CD4-positive, alpha-beta T cell treated with Interferon gamma for 1 hour (primary cell): ENCODE results near the gene FAM135A.
A peak's percentile ranks its signal among the peaks of the same experiment; 100 is the strongest.
"Not testable (repeated sequence)": the region's sequence is repeated elsewhere in the genome, so short reads cannot be mapped to it uniquely, and the experiment has no call there.

ENCODE experiments used
- DNase-seq: peaks from one replicate; pipeline ENCODE4 v3.0.0-alpha.2; 2020

The FAM135A gene

GRCh38 chr6:70396796-70397729, 16.2 kb upstream of the FAM135A start:
- no peak for DNase-seq

- DNase-seq: no peak
Measured at GRCh38 chr6:70398783-70399728, 14.3 kb upstream of the FAM135A start.

- no peak for DNase-seq
Measured at GRCh38 chr6:70404658-70405057, 8.7 kb upstream of the FAM135A start.

DNA sequence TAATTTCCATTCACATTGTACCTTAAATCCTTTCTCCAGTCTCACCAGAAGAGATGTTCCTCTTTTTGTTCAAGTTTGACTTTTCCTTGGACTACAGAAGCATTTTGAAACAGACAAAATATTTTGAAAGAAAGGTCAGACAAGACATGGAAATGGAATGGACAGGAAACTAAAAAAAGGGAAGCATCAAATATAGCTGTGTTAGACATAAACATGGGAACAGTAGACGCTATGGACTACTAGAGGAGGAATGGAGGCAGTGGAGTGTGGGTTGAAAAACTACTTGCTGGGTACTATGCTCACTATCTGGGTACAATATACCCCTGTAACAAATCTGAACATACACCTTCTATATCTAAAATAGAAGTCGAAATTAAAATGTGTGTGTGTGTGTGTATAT, 4.1 kb upstream of the FAM135A start:
- DNase-seq: no peak

GRCh38 chr6:70411542-70412251, 1.6 kb upstream of the FAM135A start:
- DNase-seq: no peak

GRCh38 chr6:70412252-70413113, 825 bp upstream of the FAM135A start:
- no peak for DNase-seq

DNA sequence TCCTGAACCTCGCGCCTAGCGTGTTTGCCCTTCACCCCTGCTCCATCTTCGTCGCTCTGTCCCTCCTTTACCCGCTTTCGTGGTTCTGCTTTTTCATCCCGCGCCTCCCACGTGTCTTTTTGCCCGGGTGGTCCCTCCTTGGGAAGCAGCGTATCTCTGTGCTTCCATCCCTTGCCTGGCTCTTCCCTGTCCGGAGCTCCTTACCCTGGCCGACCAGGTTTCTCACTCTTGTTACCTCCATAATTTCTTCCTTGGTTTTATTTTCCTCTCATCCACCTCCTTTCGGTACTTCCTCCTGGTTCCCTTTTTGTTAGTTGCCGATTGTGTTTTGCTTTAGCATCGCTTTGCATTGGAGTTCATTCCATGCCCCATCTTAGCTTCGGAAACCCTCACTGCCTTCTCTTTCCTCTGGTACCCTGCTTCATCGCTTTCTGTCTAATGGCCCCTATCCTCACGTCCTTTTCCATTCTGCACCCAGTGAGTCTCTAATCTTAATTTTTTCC, 735 bp downstream of the FAM135A start:
- peak; percentile 14 for DNase-seq

DNA sequence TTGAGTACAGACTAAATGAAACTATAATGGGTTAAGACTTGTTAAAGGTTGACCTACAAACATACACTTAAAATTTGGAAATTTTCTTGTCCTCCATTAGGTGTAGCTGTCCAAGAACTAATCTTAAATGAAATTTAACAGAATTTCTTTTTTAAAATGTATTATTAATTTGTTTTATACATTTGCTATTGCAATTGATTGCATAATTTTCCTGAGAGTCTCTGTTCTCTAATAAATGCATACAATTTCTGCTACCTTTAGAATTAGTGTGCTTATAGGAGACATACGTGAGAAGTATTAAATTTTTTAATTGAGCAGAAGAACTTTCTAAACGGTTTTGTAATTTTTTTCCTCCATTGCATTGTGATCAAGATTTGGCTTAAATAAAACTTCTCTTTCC, 1.5 kb downstream of the FAM135A start:
- no peak for DNase-seq

DNA sequence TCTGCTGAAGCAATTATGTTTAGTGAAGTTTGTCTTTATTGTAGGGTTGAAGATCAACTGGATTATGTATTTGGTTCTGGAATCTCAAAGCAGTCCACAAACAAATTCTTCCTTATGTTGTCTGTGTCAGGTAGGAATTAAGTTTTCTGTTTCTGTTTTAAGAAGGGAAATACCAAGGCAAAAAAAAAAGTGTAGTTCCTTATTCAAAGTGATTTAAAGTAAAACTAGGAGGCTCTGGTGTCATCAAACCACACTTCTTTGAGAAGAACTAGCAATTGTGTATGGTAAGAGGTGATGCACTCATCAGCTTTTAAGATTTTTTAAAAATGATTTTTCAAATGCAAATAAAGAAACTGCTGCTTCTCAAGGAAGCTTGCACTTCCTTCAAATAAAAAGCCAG, 1.9 kb downstream of the FAM135A start:
- DNase-seq: no peak

- no peak for DNase-seq
Measured at GRCh38 chr6:70415660-70416059, 2.4 kb downstream of the FAM135A start.

DNA sequence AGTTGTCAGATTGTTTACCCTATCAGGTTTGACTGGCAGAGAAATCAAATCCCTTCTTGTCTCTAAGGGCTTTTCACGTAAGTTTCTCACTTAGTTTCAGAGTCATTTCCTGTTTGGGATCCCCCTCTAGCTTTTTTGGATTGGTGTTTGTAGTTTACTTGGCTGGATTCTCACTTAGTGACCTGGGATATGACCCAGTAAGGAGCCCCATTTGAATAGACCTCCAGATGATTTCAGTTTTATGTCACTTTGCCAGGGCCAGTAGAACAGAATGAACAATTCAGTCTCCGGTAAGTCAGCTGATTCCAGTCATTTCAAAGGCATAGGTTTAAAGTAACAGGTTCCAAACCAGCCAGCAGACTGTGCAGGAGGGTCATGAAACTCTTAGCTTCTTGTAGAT, 8.2 kb downstream of the FAM135A start:
- DNase-seq: no peak

GRCh38 chr6:70423189-70424134, 10.2 kb downstream of the FAM135A start:
- DNase-seq: no peak

- no peak for DNase-seq
Measured at GRCh38 chr6:70424291-70424690, 11.0 kb downstream of the FAM135A start.

DNA sequence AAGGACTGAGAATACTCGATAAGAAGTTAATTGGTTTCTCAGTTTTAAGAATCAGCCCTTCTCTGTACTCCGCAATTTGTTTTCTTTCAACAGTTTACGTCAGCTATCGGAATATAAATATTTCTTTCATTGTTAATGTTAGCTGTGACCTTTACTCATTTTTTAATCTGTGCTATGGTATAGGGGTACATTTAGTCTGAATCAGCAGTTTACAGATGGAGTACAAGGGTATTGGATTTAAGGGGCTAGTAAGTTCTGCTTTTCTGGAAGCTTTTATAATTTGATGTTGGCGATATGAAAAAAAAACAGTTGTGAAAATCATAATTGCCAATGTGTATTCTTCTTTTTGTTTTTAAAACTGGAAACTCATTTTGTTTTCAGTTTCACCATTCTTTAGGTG, 23.0 kb downstream of the FAM135A start:
- DNase-seq: no peak

DNA sequence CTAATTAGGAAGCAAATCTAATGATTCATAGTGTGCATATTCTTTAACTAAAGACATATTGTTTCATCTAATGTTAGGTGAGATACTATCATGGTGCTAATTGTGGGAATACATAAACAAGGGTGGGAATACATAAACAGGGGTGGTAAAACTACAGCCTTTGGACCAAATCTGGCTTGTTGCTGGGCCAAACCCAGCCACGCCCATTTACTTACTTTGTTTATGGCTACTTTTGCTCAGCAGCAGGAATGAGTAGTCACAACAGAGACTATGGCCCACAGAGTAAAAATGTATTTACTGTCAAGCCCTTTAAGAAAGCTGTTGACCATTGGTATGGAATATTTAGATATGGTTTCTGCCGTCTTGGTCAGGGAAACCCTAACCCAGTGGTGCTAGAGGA, 31.7 kb downstream of the FAM135A start:
- no peak for DNase-seq

- DNase-seq: not testable (repeated sequence)
Measured at GRCh38 chr6:70447343-70448070, 34.2 kb downstream of the FAM135A start.

GRCh38 chr6:70453899-70454298, 40.6 kb downstream of the FAM135A start:
- DNase-seq: not testable (repeated sequence)

GRCh38 chr6:70456735-70457134, 43.4 kb downstream of the FAM135A start:
- no peak for DNase-seq

GRCh38 chr6:70459235-70459634, 45.9 kb downstream of the FAM135A start:
- no peak for DNase-seq

DNA sequence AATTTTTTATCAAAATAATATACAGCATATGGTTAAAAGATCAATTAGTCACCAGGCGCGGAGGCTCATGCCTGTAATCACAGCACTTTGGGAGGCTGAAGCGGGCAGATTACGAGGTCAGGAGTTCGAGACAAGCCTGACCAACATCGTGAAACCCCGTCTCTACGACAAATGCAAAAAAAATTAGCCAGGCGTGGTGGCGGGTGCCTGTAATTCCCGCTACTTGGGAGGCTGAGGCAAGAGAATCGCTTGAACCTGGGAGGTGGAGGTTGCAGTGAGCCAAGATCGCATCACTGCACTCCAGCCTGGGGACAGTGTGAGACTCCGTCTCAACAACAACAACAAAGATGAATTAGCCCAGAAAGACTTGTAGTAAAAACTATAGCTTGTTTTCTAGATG, 46.4 kb downstream of the FAM135A start:
- DNase-seq: not testable (repeated sequence)
